HG03135 (cell line): ENCODE measurements around the gene TXLNB.

Experiments
- ATAC-seq: cut with Tn5 transposase; IDR thresholded peaks from one replicate; pipeline ENCODE4 v1.9.1; 2021; ENCODE audit warnings: mild to moderate bottlenecking, moderate library complexity; ENCODE audit not compliant: unreplicated experiment

TXLNB gene

GRCh38 chr6:139291813-139292619 lies at the start of gene TXLNB:
Gene TXLNB, minus strand, starts transcription at chr6:139291998. Its CDS starts 3,099 bp downstream, at chr6:139288899.
- peak; percentile 74 for ATAC-seq

- ATAC-seq: no peak
Measured at GRCh38 chr6:139341060-139341459, 49.3 kb upstream of the TXLNB start.

DNA sequence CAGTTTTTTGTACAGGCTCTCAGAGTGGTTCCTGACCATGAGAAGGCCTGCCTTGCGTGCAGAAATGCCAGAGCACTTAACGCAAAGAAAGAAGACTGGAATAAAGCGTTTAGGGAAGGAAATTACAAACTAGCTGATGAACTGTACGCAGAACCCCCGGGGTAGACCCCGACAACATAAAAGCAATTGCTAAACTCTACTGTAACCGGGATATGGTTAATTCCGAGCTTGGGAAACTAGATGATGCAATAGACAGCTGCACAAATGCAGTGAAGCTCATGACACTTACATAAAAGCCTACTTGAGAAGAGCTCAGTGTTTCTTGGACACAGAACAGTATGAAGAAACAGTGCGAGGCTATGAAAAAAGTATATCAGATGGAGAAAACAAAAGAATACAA lies 47.0 kb upstream of the TXLNB start:
- ATAC-seq: no peak

- no peak for ATAC-seq
Measured at GRCh38 chr6:139337830-139338229, 46.0 kb upstream of the TXLNB start.

DNA sequence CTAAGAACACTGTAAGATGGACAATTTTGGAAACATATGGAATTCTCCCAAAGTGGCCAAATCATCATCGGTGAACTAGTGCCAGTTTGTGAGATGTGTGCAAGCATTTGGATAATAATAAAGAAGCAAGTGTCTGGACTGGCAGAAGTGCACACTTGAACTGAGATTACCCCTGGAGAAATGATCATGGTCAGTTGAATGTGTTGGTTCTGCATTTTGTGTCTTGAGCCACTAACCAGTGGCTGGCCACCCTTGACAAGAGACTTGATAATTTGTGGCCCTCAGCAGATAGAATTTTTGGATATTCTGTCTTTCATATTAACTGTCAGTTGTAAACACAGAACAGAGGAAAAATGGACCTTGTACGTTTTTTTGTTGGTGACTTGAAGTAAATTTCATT lies 45.2 kb upstream of the TXLNB start:
- ATAC-seq: no peak

GRCh38 chr6:139336488-139336887 lies 44.7 kb upstream of the TXLNB start:
- no peak for ATAC-seq

DNA sequence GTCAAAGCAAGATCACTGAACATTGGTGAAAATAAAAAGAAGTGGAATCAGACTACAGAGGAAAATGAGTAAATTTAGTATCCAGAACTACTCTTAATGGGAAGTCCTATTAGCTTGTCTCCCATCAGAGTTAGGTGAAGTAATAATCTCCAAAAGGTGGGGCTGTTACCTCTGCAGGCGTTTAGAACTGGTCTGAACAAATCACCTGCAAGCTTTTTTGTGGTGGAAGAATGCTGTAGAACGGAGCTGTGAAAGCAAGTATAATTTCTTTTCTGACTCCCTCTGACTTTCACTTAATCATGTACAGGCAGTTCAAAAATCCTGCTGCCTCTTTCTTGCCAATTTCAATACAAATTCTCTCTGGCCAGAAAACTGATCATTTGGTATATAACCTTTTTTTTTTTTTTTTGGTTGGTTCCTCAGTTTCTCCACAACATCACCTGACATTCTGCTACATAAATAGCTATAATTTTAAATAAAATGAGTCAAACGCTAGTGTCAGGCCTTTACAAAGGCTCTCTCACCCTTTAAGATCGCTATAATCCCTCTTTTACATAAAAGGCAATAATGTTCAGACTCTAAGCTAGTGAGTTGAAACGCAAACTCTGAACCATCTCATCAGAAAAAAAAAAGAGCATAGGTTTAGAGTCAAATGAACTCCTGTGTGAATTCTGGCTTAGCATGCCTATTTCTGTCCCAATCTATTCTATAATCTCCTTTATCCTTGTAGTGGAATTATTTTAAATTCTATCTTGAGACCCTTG lies 43.8 kb upstream of the TXLNB start:
- ATAC-seq: no peak

- no peak for ATAC-seq
Measured at GRCh38 chr6:139334806-139335446, 43.1 kb upstream of the TXLNB start.

GRCh38 chr6:139330826-139331500 lies 39.2 kb upstream of the TXLNB start:
- no peak for ATAC-seq

- ATAC-seq: no peak
Measured at GRCh38 chr6:139330306-139330705, 38.5 kb upstream of the TXLNB start.

DNA sequence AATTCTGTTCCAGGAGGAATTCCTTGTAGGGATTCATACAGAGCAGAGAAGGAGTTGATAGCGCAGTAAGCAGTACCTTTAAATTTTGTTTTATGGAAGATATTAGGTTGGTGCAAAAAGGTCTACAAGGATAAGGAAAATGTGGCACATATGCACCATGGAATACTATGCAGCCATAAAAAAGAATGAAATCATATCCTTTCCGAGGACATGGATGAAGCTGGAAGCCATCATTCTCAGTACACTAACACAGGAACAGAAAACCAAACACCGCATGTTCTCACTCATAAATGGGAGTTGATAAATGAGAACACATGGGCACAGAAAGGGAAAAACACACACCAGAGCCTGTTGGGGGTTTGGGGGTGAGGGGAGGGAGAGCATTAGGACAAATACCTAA lies 37.4 kb upstream of the TXLNB start:
- no peak for ATAC-seq

DNA sequence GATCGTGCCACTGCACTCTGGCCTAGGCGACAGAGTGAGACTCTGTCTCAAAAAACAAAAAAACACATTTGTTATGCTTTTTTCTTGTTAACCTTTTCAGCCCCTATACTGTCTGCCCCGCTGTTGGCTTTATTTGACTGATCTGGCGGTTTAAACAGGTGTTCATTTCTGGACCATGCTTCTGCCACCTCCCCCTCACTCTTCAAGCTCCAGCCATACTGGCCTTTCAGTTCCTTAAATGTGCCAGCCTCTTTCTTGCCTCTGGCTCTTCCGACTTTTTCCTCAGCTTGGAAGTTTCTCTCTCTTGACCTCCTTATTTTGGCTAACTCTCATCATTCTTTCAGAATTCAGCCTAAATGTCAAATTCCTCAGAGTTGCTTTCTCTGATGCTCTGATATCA lies 35.2 kb upstream of the TXLNB start:
- ATAC-seq: no peak

DNA sequence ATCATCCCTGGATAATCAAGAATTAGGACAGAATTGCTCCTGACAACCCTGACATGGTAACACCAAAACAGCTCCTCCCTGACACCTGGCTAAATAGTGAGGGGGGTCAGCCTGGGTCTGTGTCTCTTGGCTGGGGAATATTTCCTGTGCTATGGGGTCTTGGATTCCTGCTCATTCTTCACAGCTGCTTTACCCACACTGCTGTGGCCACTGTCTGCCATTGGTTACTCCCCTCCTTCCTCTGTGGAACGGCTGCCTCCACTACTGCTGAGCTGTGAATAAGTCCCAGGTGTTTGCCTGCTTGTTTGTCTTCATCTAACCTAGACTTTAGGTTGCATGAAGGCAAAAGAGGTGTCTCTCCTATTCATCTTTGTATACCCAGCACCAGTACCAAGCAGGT lies 33.9 kb upstream of the TXLNB start:
- no peak for ATAC-seq

GRCh38 chr6:139325125-139325524 lies 33.3 kb upstream of the TXLNB start:
- ATAC-seq: peak; percentile 50

- ATAC-seq: no peak
Measured at GRCh38 chr6:139324301-139324555, 32.4 kb upstream of the TXLNB start.

GRCh38 chr6:139323511-139324300 lies 31.9 kb upstream of the TXLNB start:
- ATAC-seq: peak; percentile 51

- ATAC-seq: no peak
Measured at GRCh38 chr6:139320081-139320480, 28.3 kb upstream of the TXLNB start.

DNA sequence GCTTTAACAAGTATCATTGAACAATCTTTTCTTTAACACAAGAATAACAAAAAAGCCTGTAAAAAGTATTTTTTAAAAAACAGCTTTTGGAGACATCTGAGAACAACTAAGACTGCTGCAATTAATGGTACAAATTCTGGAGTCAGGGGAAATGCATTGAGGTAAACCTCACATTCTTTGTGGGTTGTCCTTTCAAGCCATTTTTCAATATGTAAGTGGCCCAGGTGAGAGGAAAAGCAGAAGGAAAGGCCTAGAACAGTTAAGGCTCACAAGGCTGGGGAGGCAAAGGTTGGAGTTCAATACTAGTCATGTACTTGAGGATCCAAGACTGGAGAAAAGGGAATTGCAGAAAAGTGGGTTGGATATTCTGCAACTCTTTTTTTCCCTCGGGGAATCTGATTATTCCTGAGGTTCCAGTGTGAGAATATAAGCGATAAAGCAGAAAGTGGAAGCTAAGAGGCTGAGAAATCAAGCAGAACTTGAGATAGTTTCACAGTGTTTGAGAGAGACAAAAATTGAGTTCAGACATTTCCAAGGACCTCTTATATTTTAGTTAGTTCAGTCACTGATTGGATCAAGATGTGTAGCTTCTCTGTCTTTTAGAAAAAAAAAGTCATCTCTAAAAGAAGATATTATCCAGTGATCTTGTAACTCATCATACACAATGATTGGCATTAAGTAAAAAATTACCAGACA lies 25.0 kb upstream of the TXLNB start:
- no peak for ATAC-seq

DNA sequence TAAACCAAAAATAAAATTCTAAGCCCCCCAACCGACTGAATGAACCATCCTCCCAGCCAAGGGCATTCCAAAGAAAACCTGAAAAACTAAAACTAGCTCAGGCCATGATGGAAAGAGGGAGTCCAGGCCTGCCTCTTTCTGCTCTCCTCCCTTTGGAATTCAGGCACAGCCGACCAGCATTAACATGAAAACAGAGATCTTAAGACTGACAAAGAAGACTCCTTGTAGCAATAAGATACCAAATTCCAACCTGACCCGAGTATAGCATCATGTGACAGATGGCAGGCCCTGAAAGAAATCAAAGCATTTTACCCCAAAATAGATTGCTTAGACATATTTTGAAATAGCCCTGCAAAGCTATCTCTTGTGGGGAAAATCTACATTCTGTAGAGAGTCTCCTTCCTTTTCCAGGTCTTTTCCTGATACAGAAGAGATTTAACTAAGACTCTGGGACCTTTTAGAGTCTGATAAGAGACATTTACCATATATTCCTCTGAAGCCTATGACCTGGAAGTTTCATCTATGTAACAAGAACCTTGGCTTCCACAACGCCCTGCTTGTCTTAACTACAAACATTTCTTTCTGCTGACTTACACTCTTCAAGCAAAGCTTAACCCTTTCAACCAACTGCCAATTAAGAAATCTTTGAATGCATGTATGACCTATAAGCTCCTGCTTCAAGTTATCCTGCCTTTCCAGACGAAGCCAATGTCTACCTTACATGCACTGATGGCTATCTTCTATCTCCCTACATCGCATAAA lies 22.2 kb upstream of the TXLNB start:
- no peak for ATAC-seq
